Measurements from ENCODE around the gene IQCE.
A peak's percentile ranks its signal among the peaks of the same experiment; 100 is the strongest.
"Not testable (repeated sequence)": the region's sequence is repeated elsewhere in the genome, so short reads cannot be mapped to it uniquely, and the experiment has no call there.

IQCE gene

DNA sequence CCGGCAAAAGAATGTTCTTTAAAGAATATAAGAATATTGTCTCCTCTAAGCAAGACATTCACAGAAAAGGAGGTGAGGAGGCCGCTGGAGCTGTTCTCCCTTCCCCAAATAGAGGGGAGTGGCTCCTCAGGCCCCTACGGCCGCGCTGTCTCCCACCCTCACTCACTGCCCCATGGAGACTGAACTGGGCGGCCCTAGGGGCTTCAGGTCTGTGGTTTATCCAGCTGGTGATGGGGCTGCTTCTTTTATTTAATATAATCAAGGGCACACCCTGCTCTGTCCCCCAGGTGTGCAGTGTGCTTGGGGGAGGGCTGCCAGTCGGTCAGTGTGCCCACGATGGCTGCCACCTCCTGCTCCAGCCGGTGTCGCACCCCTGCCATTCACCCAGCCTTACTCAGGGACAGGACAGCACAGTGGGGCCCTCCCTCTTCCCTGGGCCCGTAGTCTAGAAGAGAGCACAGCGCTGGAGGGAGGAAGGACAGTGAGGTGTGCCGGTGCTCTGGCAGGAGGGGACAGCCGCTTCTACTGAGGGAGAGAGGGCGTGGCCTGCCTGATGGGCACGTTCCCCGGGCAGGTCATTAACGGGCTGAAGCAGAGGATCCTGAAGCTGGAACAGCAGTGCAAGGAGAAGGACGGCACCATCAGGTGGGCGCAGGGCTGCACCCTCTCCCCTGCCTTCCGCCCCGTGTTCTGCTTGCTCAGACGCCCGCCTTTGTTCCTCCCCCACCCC lies 23.4 kb downstream of the IQCE start:
- no peak for DNase-seq

DNA sequence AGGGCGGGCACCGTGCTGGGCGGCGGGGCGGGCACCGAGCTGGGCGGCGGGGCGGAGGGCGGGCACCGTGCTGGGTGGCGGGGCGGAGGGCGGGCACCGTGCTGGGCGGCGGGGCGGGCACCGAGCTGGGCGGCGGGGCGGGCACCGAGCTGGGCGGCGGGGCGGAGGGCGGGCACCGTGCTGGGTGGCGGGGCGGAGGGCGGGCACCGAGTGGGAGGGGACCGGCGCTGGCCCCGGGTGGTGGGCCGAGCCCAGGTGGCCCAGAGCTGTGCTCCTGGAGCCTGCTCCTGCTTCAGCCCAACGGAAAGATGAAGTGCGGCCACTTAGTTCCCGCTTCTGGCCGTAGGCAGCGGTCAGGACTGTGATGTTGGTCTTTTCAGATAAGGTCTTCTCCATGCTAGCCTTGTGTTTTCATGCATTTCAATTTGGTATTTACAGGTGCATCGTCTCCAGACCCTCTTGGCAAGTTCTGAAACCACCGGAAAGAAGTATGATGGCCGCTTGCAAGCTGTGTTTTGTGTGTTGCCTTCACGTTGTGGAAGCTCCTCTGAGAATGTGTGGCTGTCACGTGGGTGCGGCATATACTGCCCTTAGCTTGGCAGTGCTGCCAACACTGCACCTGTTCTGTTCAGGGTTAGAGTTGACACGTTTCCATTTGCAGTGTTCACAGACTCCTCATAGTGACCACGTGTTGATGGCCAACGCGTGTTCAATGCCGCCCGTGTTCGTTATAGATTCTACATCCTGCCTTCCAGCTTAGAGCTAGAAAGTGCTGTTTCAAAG lies 25.2 kb downstream of the IQCE start:
- no peak for DNase-seq

DNA sequence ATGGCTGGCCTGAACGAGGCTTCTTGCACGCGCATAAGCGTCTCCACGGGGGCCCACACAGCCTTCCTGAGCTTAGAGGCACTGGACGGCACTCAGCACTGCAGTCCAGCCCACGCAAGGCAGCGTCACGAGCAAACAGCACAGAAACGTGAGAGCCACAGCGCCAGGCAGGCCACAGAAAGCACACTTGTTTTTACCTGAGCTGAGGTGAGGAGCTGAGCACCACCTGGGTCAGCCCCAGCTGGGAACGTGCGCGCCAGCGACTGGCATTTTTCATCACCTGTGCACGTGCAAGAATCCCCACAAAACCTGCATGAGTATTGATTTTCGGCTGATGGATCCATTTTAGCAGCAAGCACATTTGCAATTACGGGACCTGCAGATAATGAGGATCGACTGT lies 26.7 kb downstream of the IQCE start:
- DNase-seq, result no peak

DNA sequence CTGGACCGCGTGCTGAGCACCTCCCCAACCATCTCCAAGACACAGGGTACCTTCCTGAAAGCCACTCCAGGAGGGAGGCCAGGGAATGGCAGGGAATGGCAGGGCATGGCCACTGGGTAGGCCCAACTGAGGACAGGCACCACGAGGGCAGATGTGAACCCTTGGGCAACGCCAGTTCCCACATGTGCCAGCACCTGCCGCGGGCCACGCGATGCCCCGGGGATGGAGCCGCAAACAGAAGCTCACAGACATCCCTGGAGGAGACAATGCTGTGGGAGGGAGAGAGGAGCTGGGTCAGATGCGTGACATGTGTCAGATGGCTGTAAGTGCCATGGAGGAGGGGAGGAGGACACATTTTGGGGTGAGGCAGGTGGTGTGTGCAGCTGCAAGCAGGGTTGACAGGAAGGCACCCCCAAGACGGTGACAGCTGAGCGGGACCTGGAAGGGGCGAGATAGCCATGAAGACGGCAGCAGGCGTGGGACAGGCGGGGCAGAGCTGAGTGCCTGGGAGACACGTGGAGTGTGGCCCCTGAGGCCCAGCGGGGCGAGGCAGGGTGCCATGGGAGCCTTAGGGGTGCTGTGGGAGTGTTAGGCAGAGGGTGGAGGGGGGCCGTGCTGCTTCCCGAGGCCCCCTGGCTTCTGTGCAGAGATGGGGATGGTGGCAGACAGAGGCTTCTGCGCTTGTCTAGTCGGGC lies 27.7 kb downstream of the IQCE start:
- DNase-seq, result no peak

DNA sequence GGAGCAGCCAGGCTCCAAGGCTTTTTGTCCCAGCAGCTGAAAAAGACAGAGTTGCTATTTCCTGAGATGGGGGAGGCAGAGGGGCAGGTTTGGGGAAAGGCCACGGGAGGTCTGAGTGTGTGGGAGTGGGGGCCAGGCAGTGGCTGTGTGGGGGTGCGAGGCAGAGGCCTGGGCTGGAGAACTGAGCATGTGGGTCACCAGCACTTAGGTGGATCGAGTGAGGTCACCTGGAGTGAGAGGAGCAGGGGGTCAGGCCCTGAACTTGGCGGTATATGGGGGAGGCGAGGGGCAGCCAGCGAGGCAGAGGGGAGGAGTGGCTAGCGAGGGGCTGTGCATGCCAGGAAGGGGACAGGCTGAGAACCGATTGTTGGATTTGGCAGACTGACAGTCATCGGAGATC lies 28.4 kb downstream of the IQCE start:
- DNase-seq, result no peak

DNA sequence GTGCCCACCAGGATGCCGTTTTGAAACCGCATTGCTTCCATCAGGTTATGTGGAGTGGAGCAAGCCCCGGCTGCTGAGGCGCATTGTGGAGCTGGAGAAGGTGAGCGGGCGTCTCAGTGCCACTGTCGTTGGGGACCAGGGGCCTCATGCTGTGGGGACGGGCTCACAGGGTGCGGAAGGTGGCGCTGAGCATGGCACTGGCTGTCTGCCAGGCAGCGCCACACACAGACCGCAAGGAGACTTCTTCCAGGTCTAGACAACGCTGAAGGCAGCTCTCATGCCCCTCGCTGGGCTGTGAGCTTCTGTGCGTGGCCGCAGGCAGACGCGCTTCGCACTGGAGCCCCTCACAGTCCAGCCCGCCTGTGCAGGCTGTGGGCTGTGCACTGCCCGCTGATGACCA lies 29.0 kb downstream of the IQCE start:
- DNase-seq, result no peak

DNA sequence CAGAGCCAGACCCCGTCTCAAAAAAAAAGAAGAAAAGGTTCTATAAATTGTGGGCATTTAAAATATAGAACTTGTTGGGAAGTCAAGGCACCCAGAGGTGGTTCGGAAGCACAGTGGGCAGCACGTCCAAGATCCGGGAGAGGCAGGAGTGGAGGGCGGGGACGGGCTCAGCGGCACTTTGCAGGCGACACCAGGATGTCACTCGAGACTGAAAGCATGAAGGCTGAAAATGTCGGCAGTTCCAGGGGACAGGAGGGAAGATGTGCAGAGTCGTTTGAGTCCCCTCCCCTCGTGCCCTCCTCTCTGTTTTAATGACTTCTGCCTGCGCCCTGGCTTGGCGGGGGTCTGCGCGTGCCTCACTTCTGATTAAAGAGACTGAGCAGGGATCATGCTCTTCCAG lies 30.6 kb downstream of the IQCE start:
- DNase-seq, result no peak

DNA sequence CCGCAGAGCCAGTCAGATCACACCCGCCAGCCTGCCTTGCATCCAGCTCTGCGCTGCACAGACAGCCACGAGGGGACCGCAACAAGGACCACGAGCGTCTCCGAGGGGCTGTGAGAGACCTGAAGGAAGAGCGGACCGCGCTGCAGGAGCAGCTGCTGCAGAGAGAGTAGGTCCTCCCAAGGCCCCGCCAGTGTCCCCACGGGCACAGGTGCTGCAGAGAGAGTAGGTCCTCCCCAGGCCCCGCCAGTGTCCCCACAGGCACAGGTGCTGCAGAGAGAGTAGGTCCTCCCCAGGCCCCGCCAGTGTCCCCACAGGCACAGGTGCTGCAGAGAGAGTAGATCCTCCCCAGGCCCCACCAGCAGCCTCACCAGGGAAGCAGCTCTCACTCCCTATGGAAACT lies 31.2 kb downstream of the IQCE start:
- DNase-seq, result not testable (repeated sequence)

DNA sequence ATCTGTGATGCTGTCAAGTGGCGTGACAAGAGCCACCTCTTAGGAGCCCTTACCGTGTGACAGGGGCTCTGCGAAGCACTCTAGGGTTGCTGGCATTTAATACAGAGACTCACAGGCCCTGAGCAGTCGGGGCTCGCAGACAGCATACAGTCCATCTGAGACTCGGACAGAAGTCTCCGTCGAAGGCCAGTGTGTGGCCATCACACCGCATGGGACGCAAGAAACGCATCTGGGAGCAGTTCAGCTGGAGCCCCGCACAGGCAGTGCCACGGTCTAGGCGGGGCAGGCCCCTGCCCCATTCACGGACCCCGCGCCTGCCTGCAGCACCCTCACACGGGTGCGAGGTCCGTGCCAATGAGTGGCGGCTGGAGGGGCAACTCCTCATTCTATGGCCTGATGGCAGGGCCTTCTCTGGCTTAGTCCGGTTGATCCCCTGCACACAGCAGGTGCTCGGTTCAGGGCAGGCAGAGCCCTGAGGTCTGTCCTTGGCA lies 33.6 kb downstream of the IQCE start:
- no peak for DNase-seq

DNA sequence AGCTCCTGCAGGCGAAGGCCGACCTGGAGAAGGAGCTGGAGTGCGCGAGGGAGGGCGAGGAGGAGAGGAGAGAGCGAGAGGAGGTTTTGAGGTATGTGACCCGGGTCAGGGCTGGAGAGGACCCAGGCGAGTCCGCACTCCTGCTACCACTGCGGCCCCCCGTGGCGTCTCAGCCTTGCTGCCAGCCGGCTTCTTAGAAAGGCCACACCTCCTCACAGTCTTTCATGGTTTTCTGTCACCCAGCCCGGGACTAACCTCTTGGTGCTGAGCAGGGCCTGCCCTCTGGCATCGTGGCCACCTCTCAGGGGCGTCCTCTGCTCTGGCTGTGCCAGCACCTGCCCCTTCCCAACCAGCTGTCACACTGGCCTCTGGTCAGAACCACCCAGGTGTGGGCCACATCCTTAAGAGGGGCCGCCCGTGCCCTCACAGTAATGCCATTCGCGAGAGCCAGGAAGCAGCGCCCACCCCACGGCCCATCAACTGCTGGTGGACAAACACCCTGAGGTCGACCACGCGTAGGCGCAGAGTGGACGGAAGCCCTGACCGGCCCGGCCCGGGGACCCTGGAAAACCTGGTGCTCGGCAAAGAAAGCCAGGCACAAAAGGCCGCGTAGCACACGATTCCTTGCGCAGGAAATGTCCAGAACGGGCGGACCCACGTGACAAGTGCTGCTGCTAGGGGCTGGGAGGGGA lies 34.4 kb downstream of the IQCE start:
- DNase-seq, result no peak

DNA sequence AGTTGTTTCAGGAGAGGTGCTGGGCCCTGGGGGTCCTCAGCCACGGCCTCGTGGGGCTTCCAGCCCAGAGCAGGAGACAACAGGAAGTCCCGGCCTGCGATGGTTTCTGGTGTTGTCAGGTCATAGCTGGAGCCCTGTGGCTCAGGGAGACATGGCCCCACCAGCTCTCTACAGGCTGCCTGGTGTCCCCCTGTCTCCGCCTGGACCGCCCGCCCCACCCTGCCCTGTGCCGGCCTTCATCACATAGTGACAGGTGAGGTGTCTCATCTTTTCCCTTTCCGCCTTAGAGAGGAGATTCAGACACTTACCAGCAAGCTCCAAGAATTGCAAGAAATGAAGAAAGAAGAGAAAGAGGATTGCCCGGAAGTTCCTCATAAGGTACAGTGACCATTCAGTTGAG lies 35.8 kb downstream of the IQCE start:
- no peak for DNase-seq

DNA sequence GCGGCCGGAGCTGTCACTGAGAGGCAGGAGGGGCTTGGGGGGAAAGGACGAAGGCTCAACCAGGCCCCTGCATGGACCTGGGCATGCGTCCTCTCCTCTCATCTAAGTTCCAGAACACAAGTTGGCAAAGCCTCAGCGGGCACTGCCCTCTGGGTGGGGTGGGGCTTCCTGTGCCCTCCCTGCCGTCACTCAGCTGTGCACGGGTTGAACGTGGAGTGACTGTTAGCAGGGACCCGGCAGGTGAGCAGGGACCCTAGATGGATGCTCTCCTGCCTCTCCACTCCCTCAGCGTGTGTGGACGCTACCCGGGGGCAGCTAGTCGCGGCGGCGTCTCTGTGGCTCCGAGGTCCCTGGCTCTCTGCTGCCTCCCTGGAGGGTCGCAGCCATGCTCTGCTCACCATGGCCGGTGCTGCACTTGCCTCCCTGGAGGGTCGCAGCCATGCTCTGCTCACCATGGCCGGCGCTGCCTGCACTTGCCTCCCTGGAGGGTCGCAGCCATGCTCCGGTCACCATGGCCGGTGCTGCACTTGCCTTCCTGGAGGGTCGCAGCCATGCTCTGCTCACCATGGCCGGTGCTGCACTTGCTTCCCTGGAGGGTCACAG lies 36.6 kb downstream of the IQCE start:
- no peak for DNase-seq

DNA sequence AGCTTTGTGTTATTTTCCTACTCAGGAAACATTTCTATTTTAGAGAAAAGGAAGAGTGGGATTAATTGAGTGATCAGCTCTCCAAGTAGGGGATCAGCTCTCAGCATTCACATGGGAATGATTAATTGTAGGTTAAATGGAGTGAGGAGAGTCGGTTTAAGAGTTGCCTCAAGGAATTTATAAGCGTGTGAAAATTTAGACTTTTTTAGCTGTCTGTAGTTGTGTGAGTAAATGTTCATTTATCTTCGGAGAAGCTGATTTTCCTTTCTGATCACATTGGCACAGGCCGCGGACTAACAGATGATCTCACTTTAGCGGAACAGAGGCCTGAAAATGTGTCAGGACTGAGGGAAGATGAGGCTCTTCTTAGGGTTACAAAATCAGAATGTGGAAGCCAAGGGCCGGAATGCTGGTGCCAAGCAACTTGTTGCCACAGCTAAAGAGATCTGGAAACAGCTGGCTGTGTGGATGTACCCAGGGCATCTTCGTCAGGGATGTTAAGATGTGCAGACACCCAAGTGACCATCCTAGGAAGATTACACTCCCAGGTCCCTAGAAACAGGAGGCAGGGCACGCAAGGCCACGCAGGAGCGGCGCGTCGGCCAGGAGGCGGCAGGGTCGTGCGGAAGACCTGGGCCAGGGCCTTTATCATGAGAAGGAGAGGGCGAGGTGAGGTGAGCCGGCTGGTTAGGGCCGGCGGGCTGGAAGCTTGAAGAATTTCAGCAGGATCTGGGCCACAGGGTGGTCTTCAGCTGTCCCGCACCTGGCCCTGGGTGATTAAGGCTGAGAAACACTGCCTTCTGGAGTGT lies 37.9 kb downstream of the IQCE start:
- no peak for DNase-seq

DNA sequence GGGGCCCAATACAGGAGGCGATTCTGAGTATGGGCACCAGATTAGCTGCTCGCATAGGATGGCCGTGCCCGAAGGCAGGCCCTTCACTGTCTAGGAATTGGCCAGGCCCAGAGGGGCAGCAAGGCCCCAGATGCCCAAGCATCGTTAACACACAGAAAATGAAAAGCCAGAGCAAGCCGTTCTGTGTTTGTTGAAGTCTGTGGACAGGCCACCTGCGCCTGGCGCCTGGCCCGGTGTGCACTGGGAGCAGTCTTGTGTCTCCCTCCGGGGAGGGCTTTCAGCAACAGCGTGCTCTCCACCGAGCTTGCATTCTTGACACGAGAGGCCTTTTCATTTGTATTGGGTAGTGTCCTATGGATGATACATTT lies 38.5 kb downstream of the IQCE start:
- no peak for DNase-seq

DNA sequence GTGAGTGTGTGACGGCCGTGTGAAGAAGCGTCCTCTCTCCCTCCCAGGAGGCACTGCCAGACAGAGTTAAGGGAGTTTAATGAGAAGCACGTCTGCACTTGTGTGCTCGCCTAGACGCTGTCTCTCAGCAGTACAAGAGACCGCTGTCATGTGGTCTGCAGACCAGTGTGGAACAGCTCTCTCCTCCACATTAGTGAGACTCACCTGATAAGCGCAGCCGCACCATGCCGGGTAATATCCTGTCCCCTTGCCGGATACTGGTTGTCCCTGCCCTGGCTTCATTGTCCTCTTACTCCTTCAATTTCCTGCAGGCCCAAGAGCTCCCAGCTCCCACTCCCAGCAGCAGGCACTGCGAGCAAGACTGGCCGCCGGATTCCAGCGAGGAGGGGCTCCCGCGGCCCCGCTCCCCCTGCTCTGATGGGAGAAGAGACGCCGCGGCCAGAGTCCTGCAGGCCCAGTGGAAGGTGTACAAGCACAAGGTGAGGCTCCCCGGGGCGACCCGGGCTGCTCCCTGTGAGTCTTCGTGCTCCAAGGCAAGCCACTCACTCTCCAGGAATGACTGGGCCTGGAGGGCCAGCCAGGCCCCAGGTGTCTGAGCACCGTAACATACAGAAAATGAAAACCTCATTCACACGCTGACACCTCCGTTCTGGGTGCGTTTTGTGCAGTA lies 39.5 kb downstream of the IQCE start:
- DNase-seq, result no peak

DNA sequence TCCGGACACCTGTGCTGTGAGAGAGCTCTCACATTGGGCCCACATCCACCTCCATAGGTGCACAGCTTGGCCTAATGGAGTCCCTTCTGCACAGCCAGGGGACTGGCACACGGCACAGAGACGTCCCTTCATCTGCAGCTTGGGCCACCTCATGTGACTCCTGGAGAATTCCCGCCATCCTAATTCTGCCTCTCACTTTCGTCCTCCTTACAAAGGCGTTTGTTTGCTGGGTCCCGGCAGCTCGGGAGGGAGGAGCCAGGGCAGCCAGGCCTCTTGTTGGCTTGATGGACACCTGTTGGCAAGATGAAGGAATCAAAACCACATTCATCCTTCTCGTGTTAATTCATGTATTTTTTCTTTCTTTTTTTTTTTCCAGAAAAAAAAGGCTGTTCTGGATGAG lies 42.3 kb downstream of the IQCE start:
- no peak for DNase-seq

DNA sequence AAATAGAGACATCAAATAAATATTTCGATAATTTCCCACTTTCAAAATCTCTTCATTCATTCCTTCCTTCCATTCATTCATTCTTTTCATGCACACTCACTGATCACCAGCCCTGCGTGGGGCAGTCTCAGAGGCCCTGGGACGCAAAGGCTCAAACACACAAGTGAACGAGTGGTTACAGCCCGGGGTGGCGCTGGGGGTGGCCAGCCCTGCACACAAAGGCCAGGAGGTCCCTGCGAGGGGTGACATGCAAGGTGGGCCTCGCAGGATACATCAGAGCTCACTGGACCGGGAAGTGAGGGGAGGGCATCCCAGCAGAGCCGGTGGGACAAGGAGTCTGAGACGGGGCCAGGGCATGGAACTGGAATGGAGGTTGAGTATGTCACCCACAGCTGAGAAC lies 43.1 kb downstream of the IQCE start:
- no peak for DNase-seq

DNA sequence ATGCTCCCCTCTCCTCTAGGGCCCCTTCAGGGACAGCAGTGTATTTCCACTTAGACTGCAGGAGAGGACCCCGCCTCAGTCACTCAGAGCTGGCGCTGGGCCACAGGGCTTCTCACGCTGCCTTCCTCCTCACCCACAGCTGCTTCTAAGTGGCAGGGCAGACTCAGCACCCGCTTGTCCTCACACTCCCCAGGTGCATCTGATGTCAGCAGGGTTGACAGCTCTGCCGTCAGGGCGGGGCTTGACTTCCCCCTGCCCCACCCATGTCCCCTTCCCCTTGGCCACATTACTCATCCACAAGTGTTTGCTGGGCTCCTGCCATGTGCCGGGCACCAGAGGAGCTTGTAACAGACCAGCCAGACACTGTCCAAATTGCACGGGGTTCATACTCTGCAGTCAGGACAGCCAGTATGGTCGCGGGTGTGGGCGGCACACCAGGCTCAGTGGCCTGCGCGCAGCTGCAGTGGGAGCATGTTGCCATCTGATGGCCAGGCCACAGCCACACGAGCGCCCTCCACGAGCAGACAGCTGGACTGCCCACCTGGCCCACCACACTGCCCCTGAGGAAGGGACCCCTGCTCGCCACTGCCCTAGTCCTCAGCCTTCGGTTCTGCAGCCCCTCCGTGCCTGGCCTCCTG lies 43.7 kb downstream of the IQCE start:
- peak in 1 of 2 donors; percentile 17 for DNase-seq

DNA sequence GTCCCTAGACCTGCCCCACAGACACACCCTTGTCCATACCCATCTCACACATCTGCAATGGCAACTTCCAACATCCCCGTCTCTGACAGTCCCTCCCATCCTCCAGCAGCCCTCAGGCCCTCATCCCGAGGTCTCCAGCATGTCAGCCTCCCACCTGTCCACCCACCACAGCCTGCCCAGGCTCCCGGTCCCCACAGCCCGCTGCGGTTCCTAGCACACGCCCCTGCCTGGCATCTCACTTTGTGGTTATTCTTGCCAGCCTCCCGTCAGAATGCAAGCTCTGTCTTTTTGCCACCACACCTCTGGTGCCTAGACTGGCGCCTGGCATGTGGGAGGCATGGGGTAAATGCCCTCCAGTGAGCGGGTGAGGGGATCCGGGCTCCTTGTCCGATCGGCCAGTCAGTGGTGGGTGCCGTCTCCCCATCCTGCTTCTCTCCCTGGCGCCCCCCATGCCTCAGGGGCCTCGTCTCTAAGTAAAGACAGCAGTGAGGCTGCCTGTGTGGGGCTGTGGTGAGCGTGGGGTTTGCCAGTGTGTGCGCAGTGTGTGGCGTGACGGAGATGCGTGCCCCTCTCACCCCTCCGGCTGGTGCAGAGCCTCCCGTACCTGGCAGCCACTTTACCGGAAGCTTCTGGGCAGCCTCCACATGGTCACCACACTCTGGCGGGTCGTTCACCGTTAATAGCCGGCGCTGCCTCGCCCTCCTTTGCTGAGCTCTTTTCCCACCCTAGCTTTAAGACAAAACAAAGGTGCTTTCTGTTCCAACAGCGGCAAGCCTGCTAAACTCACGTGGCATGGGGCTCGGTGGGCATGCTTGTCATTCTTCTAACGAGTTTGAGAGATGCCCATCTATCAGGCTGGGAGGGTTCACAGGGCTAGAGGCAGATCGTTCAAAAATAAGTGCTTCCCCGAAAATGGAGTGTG lies 44.5 kb downstream of the IQCE start:
- no peak for DNase-seq
